NCI-H2081 treated with DMSO at 0.1 percent for 48 hours (cell line): ENCODE measurements around the gene BIN1.

ENCODE experiments used
- DNase-seq: peaks from one replicate; lab custom pipeline; 2025; lab: John Stamatoyannopoulos, UW

BIN1 gene

DNA sequence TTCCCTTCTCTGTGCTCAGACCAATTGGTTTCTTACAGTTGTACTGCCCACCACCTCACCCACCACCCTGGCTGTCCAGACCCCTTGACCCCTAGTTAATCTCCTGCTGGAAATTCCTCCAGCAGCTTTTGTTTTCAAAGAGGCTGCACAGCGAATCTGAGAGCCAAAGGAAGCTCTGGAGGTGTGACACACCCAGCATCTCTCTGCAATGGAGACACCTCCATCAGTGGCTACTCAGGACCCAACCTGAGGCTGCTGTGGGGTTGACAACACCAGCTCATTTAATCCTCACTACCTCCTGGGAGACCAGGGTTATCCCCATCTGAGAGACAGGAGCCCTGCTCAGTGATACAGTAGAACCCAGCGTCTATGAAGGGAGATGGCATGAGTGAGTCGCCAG lies 86.4 kb downstream of the BIN1 start:
- DNase-seq, result no peak

DNA sequence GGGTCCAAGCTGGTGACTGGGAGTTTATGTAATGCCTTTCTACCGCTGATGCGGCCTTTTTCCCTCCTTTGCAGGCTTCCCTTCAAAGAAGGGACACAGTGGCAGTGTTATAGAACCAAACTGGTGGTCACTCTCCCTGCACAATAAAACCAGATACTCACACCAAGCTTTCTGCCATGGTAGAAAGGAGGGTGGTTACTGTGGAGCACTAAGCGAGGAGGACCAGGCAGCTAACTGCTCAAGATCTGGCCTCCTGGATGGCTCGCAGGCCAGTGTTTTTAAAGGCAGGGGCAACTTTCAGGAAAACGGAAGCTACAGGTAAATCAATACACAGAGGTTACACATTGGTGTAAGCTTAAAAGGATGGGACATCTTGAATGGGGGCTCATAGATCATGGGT lies 89.4 kb downstream of the BIN1 start:
- no peak for DNase-seq

DNA sequence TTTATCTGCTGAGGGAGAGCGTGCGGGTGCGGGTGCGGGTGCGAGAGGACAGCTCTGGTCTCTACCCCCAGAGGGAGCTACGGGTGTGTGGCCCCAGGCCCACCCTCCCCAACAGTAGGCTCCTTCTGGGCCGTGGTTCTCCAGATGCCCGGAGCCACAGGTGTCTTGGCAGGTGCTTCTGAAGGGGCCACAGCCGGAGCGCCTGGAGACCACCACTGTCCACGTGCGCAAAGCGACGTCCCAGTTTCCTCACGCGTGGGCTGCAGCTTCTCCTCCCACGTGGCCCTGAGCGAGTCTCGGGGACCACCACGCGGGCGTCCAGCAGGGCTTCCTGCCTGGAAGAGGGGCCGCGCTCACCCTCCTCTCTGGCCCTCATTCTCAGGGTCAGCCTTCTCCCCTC lies 90.6 kb downstream of the BIN1 start:
- DNase-seq, result no peak

DNA sequence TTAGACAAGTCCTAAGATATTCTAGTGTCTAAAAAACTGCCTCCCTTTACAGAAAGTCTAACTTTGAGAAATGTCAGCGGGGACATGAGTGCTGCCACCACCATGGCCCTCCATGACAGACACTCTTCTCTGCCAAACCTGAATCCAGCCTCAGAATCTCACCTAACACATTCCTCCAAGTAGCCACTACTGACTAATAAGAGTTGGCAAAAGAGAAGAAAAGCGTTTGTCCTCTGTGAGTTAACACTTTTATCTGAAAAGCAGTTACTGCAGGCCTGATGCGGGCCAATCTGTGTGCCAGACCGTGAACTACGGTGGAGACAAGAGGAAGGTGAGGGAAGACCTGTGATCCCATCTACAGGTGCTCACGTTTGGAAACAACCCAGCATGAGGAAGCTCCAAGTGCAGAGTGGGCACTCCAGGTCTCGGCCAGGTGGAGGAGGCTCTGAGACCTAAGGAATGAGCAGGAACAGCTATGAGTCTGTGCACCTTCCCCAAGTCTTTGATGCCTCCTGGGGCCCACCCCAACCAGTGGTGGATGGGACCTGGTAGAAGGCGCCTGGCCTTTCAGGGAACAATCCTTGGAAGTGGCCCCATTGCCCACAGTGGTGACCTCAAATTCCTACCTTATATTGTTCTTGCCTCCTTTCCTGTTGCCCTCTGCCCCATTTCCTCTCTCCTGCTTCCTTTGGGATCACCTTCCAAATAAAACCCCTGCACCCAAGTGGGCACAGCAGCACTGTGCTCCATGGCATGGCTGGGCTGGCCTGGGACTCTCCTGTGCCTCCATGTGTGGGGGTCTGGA lies 91.6 kb downstream of the BIN1 start:
- DNase-seq, result no peak

DNA sequence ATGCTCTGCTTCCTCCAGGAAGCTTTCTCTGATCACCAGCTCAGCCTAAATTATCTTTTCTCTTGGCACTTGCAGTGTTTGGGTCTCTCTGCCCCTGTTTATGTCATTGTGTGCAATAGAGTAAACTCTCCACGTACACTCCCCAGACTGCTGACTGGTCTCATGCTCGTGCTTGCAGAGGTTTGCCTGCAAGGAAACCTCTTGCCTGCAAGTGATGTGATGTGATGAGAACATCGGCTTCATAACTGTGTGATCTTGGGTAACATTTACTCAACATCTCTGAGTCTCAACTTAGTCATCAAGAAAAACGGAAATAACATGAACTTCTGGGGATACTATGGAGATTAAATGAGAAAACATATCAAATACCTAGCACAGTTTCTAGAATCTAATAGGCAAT lies 92.3 kb downstream of the BIN1 start:
- DNase-seq, result no peak

DNA sequence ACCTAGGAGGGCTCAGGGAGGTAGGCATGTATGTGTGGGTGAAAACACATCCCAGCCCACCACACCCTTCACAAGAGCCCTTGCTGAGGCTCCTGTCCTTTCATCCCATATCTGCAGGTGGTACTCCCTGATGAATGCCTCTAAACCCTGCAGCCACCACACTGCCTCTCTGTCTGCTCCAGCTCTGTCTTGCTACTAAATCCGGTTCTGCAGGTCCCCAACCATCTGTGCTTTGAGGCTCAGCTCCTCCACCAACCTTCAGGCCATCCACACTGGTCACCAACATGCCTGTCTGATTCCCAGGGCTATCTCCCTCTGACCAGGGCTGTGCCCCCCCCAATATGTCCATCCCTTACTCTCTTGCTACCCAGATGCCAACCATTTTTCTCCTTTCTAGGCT lies 92.7 kb downstream of the BIN1 start:
- DNase-seq, result no peak

DNA sequence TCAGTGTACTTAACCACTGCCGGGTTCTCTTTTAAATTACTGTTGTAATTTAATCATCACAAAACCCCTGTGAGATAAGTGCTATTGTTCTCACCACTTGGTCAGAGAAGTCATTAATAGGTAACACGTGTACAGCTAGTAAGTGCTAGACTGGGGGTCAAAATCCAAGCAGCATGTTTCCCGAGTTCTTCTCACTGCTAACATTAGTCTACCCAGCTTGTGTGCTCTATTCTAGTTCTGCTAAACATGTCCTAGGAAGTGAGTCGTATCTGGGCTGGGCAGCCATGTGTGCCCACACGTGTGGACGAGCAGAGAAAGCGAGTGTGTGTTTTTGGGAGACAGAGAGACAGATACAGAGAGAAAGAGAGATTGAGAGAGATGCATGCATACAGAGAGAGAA lies 94.1 kb downstream of the BIN1 start:
- DNase-seq, result no peak

DNA sequence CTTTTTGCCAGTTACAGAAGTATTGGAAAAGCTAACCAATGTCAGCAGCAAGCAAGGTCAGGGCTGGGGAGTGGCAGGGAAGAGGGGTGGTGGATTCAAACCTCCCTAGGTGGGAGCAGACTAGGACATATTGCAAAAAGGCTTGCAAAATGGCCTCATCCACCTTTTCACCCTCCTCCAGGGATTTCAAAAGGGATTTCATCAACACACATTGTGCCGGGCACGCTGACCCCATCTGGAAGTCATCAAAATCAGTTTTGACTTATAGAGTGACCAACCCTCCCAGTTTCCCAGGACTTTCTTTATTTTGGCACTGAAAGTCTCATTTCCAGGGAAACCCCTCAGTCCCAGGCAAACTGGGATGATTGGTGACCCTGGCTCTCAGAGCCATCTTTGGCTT lies 94.7 kb downstream of the BIN1 start:
- DNase-seq, result no peak

DNA sequence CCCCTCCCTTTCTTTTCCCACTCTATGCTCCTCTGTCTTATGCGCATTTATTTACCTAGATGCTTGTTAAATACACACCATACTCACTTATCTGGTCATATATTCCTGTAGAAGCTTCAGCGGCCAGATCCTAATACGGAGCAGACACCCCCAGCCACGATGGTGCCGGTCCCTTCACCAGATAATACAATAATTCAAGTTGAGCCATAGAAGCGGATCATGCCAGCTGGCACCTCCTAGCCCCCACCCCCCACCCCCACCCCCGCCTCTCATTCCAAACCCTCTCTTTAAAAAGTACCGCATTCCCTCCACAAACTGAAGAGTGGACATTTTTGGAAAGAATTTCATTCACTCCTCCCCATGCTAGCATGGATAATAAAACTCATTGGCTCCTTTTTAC lies 95.2 kb downstream of the BIN1 start:
- DNase-seq, result no peak

DNA sequence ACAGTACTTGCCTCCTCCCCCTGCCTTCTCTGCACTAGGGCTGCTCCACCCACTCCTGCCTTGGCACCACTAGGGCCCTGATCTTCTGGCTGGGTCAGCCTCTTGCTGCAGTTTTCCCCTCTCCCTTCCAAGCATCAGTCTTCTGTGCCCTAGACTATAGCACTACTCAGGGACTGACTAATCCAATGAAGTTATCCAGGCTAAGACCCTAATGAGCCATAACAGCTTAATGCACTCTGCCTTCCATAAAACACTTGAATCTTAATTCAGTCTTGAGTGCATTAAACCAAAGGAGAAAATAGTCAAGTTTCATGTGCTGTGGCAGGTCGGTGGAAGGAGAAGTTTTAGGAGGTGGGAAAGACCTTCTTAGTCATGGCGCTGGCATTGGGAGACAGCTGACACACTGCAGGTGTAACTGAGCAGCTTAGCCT lies 95.7 kb downstream of the BIN1 start:
- DNase-seq, result no peak

DNA sequence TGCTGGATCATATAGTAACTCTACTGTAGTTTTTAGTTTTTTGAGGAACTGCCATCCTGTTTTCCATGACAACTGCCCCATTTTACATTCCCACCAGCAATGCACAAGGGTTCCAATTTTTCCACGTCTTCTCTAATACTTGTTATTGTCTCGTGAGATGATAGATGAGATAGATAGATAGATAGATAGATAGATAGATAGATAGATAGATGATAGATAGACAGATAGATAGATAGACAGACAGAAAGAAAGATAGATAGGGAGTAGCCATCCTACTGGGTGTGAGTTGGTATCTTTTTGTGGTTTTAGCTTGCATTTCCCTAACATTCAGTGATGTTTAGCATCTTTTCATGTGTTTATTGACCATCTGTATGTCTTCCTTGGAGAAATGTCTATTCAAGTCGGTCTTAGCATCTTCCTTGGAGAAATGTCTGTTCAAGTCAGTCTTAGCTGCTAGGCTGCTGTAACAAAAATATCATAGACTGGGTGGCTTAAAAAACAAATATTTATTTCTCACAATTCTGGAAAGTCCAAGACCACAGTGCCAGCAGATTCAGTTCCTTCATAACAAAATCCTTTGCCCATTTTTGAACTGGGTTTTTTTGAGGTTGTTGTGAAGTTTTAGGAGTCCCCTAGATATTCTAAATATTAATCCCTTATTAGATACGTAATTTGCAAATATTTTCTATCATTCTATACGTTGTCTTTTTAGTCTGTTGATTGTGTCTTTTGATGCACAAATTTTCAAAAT lies 98.5 kb downstream of the BIN1 start:
- no peak for DNase-seq

DNA sequence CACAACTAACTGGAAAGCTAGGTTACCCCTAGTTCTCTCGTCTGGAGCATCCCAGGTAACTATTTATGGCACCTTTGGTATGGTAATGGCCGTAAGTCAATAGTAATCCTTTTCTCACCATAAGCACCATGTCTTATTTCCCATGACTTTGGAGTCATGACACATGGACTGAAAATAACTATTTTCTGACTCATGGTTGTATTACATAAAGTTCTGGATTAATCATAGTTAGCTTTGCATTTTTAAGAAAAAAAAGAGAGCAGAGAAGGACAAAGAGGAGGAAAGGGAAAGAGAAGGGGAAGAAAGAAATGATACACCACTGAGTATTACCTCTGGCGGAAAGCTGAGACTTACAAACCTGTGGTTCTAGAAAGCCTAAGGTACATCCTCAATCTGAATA lies 99.3 kb downstream of the BIN1 start:
- DNase-seq, result no peak

DNA sequence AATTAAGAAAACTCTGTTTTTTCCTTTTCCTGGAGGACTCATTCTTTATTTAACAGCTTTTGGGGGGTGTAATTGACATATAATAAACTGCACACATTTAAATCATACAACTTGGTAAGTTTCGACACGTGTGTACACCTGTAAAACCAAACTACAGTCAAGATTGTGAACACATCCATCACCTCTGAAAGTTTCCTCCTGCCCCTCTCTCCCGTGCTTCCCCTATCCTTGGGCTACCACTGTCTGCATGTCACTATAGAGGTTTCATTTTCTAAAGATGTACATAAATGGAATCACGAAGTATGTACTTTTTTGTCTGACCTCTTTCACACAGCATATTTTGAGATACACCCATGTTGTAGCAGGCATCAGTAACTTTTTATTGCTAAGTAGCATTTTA lies 100.0 kb downstream of the BIN1 start:
- DNase-seq, result no peak

DNA sequence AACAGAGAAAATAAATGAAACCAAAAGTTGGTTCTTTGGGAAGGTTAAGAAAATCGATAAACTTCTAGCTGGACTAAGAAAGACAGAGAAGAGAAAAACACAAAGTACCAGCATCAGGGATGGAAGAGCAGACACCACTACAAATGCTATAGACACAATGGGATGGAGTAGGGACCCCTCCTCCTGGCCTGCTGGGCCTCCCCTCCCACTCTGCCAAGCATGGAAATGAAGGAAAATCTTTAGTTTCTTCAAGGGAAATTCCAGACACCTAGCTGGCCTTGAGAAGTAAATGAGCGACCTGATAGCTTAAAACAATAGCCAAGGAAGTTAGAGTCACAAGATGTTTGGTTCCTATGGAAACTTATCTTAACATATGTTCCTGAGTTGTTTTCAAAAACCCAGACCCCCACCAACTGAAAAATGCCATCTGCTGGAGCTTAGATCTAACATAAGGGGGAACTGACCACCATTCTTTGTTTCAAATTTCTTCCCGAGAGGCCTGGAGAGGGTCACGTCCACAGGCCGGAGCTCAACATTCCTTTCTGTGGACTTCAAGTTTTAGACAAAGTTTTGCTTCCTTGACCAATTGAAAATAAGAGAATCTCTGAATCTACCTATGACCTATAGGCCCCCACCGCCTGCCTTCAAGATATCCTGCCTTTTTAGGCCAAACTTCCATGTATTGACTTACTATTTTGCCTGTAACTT lies 101.9 kb downstream of the BIN1 start:
- DNase-seq, result no peak

DNA sequence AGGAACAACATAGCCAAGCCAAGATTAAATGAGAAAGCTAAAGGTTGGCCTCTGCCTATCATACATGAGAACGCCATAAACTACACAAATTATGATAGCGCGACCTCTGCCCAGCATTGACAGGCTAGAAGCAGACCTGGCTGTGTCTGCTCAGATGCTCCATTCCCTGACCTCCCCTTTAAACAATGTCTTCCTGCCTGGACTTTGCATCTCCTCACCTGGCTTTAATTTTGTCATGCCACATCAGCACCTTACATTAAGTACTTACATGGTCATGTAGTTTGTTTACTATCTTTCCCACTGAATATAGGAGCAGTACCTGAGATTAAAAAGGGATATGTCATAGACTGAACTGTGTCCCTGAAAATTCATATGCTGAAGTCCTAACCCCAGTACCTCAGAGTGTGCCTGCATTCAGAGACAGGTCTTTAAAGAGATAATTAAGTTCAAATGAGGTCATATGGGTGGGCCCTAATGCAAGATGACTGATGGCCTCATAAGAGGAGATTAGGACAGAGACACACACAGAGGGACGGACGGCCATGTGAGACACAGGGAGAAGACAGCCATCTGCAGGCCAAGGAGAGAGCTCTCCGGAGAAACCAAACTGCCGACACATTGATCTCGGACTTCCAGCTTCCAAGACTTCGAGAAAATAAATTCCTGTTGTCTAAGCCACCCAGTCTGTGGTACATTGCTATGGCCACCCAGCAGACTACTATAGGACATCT lies 103.7 kb downstream of the BIN1 start:
- no peak for DNase-seq

DNA sequence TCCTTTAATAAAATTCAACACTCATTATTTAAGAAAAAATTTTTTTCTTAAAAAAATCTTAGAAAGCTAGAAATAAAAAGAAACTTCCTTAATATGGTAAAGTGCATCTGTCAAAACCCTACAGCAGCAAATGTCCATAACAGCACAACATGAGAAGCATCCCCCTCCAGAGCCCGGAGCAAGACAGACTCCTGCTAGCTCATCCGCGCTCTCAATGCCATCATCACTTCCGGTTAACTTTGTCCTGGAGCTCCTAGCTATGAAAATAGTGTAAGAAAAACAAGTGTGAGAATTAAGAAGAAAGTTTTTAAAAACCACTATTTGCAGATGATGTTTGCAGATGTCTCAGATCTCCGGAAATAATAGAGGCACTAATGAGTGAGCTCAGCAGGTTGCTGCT lies 105.2 kb downstream of the BIN1 start:
- no peak for DNase-seq

DNA sequence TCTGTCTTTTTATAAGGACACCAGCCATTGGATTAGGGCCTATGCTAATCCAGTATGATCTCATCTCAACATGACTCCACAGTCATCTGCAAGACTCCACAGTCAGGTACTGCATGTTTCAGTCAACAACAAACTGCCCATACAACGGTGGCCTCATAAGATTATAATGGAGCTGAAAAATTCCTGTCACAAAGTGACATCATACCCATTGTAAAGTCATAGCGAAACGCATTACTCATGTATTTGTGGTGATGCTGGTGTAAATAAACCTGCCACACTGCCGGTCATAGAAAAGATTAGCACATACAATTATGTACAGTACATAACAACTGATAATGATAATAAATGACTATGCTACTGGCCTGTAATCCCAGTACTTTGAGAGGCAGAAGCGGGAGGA lies 106.0 kb downstream of the BIN1 start:
- no peak for DNase-seq

DNA sequence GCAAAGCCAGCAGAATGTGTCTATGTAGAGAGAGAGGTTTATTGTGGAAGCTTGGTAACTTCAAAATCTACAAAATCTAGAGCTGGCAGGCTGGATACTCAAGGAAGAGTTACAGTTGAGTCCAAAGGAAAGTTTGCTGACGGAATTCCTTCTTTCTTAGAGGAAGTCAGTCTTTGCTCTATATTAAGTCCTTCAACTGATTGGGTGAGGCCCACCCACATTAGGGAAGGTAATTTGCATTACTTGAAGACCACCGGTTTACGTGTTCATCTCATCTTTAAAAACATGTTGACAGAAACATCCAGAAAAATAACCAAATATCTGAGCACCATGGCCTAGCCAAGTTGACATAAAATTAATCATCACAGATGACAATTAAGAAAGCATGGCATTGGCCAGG lies 106.8 kb downstream of the BIN1 start:
- no peak for DNase-seq

DNA sequence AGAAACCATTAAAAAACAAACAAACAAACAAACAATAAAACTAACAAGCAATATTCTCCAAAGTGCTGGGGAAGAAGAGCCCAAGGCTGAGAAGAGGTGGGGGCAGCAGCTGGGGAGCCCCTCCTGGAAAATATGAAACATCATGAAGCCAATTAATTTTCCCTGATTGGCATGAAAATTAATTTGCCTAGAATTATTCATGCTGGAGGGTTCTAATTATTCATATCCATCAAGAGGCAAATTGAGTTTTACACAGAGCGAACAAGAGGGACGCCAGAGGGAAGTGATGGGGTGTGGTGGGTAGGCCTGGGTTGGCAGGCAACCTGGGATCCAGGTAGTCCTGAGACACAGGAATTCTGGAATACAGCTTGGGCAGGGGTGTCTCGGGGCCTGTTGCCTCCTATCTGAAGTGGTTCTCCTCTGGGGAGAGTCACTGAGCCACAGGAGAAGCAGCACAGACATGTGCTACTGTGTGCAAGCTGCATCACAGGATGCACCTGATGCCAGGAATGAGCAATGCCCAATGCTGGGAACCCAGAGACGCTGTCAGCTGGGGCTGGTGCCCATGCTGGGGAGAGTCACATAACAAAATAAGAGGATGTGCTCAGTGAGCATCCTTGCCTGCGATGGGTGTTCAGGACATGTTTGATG lies 107.7 kb downstream of the BIN1 start:
- no peak for DNase-seq

DNA sequence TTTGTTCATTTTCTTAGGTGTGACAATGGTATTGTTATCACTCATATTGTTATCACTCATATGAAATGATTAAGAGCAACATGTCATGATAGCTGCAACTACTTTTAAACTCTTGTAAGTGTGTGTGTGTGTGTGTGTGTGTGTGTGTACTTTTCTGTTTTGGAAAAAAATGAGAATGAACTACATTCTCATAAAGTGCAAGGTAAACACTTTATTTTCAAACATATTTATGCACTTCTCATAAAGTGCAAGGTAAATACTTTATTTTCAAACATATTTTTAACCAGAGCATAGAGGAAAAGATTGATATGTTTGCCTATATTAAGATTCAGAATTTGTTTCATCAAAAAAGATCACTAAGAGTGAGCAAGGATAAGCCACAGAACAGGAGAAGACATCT lies 108.5 kb downstream of the BIN1 start:
- no peak for DNase-seq
